Heart left ventricle (tissue), 16 donors: Measurements from ENCODE around the gene PCNT. TPM values are rescaled to one million over a fixed set of nuclear protein-coding genes. Genes with fewer than 3 reads are reported as not detected.
"Not testable (repeated sequence)": the region's sequence is repeated elsewhere in the genome, so short reads cannot be mapped to it uniquely, and the experiment has no call there.

Source experiments
- ATAC-seq, 4 donors: fragments of 200-7000 bp; cut with Tn5 transposase; one replicate each; pipeline ENCODE4 v1.9.1; 2020 to 2022; ENCODE audit warnings: moderate library complexity in 4 of 4, mild to moderate bottlenecking in 3 of 4, moderate number of reproducible peaks in 1 of 4
- DNase-seq, 5 donors: peaks; one replicate each; pipeline ENCODE4 v3.0.0-alpha.2; 2020
- H3K27ac ChIP-seq, 12 donors: fragments of 200-600 bp; sonication (generic) in 4 of 12; one replicate each; pipeline versions ENCODE4 v1.5.0 to v1.8.0; 2016 to 2022; ENCODE audit warnings: mild to moderate bottlenecking in 2 of 12
- H3K27me3 ChIP-seq, 9 donors: fragments of 200-600 bp; sonication (generic) in 2 of 9; one replicate each; pipeline versions ENCODE4 v1.5.1 to v1.8.0; 2016 to 2022; ENCODE audit warnings: mild to moderate bottlenecking in 3 of 9
- H3K36me3 ChIP-seq, 9 donors: fragments of 200-600 bp; sonication (generic) in 2 of 9; one replicate each; pipeline versions ENCODE4 v1.5.0 to v1.8.0; 2018 to 2022; ENCODE audit warnings: mild to moderate bottlenecking in 2 of 9
- H3K4me1 ChIP-seq, 12 donors: fragments of 200-600 bp; sonication (generic) in 4 of 12; one replicate each; pipeline versions ENCODE4 v1.5.0 to v1.8.0; 2016 to 2022; ENCODE audit warnings: mild to moderate bottlenecking in 3 of 12
- H3K4me3 ChIP-seq, 12 donors: fragments of 200-600 bp; sonication (generic) in 4 of 12; one replicate each; pipeline versions ENCODE4 v1.5.0 to v1.8.0; 2017 to 2022; ENCODE audit warnings: mild to moderate bottlenecking in 9 of 12, moderate library complexity in 4 of 12
- H3K9me3 ChIP-seq, 12 donors: fragments of 200-600 bp; sonication (generic) in 4 of 12; one replicate each; pipeline versions ENCODE4 v1.5.0 to v1.8.0; 2016 to 2022; ENCODE audit warnings: mild to moderate bottlenecking in 1 of 12
- CTCF ChIP-seq, 12 donors: fragments of 200-600 bp; sonication (generic) in 4 of 12; IDR thresholded peaks; one replicate each; pipeline versions ENCODE4 v1.5.0 to v1.8.0; 2018 to 2022; ENCODE audit warnings: antibody characterized with exemption in 12 of 12, mild to moderate bottlenecking in 5 of 12
- POLR2A ChIP-seq, 2 donors: fragments of 450-650 bp; IDR thresholded peaks; one replicate each; pipeline ENCODE4 v1.6.1; 2017; ENCODE audit warnings: antibody characterized with exemption in 2 of 2, mild to moderate bottlenecking in 2 of 2, moderate library complexity in 2 of 2
- WGBS, 4 donors: extraction: QIAGEN DNeasy Blood & Tissue Kit in 2 of 4; methylation state at CpG; one replicate each; pipeline versions ENCODE4 v1.1.5 to v1.1.7; 2013 to 2018; 5-methylcytosine and 5-hydroxymethylcytosine counted together
- intact Hi-C, 10 donors: fragments of 100-400 bp; cut with DNase I; formaldehyde crosslinking; loops; one replicate each; pipeline versions ENCODE4 v1.11.1 to v1.14.2; 2022
- polyA plus RNA-seq, 2 donors: library from polyadenylated mRNA; stranded (reverse); fragments of 200-250 nt; gene quantifications; one replicate each; pipeline ENCODE4 v1.2.3, GENCODE V29; 2013
- total RNA-seq, 9 donors: library from RNA; depleted of rRNA in 2 of 9; stranded (reverse); fragments of >200 nt in 2 of 9; fragmentation: NEBNext Ultra II Directional in 3 of 9; extraction: Animal tissue kit (Norgen Biotek cat#: 25700) in 3 of 9; gene quantifications; one replicate each; pipeline versions ENCODE4 v1.1.0 to v1.2.4, GENCODE V29; 2016 to 2023
- donor health status: ischemic (EF 13 %, LVEDD 7.1; RV severe dilation, severe dysfunction).
- donor health status: healthy with polysubstance abuse.
- donor health status: DM: no; HTN: yes; CAD: no.
- donor health status: DM: no; HTN: no; CAD: no.
- donor health status: ischemic (EF 25% LVEDD 6.9; RV normal size, moderate dysfunction).
- donor health status: ischemic (EF 25% LVEDD 5.7; RV mildly dilated, moderate dysfunction).
- donor health status: healthy.
- donor health status: DM: yes; HTN: yes; CAD: no.
- donor health status: ischemic (EF 35%, LVEDD 5.7; RV mildly dilated, moderate dysfunction).
- donor health status: nonischemic (EF 11% LVEDD 7.7; RV severe dilation, severe dysfunction).
- donor health status: DM: yes; HTN: yes; CAD: no.
- donor health status: PGD.
- donor health status: ischemic (EF 29% LVEDD 5.4; RV normal size, mild dysfunction).
- donor health status: nonischemic (EF 23%, LVEDD 6.1; RV moderate dilation, normal function).

PCNT gene
- total and polyA plus RNA-seq, 11 donors, result 17.0 to 73.0 (median 36.7) TPM

- Histone ChIP-seq H3K36me3 (peaks cover 0 to 37% (median 14%) of the 10 kb centered on the region in 9 donors), H3K4me3 (no peak overlapping the region), H3K4me1 (peaks cover 0 to 16% (median 2%) of the 10 kb centered on the region in 12 donors), H3K27me3 (no peaks in the 10 kb centered on the region), H3K27ac (no peak overlapping the region), H3K9me3 (no peaks in the 10 kb centered on the region)
- DNase-seq, result peak in 1 of 5 donors; percentile 7
- no peak for ATAC-seq
- 96 to 99% (median 98%) methylated on average over 7 of the region's 7 CpGs for WGBS, 4 donors
- intact Hi-C loops, result no loop called here
- no peak for TF ChIP-seq POLR2A (IDR thresholded peaks at IDR 0.05)
- TF ChIP-seq CTCF (IDR thresholded peaks at IDR 0.05), result no peak
Observed at GRCh38 chr21:46372014-46372485, 48.1 kb downstream of the PCNT start.

- H3K27me3 ChIP-seq, H3K4me3 ChIP-seq, ATAC-seq, DNase-seq, intact Hi-C loops, H3K9me3 ChIP-seq: not testable (repeated sequence)
- H3K36me3 ChIP-seq, result peaks cover 0 to 36% (median 7%) of the 10 kb centered on the region in 9 donors
- WGBS, 4 donors, result 91 to 97% (median 93%) methylated on average over 10 of the region's 10 CpGs
- peak overlapping the region in 1 of 12 donors; percentile 28 for H3K27ac ChIP-seq
- peaks cover 0 to 16% (median 3%) of the 10 kb centered on the region in 12 donors for H3K4me1 ChIP-seq
Observed at GRCh38 chr21:46372947-46373346, 49.0 kb downstream of the PCNT start.

GRCh38 chr21:46374761-46375389 lies 50.9 kb downstream of the PCNT start:
- Histone ChIP-seq H3K36me3 (peaks cover 0 to 41% (median 0%) of the 10 kb centered on the region in 9 donors), H3K27ac (peak overlapping the region in 11 of 12 donors; percentile 37 to 83 (median 61)), H3K9me3 (no peaks in the 10 kb centered on the region), H3K27me3 (no peaks in the 10 kb centered on the region), H3K4me3 (peak overlapping the region in 2 of 12 donors; percentile 30), H3K4me1 (peaks cover 0 to 12% (median 1%) of the 10 kb centered on the region in 12 donors)
- intact Hi-C loops, result loop anchor here in 1 of 10 donors (5.0 kb wide), 1 partner anchor 52 kb away; no protein-coding TSS in a partner anchor
- no peak for TF ChIP-seq CTCF (IDR thresholded peaks at IDR 0.05)
- no peak for TF ChIP-seq POLR2A (IDR thresholded peaks at IDR 0.05)
- ATAC-seq (peak; percentile 79 to 93 (median 88)), DNase-seq (peak in 2 of 5 donors; percentile 33 to 79)
- WGBS, 4 donors, result 61 to 70% (median 68%) methylated on average over 21 of the region's 21 CpGs

- Histone ChIP-seq H3K4me1 (peaks cover 0 to 12% (median 1%) of the 10 kb centered on the region in 12 donors), H3K4me3 (peak overlapping the region in 2 of 12 donors; percentile 30), H3K27ac (peak overlapping the region in 10 of 12 donors; percentile 39 to 83 (median 54)), H3K27me3 (no peaks in the 10 kb centered on the region), H3K36me3 (peaks cover 0 to 41% (median 0%) of the 10 kb centered on the region in 9 donors), H3K9me3 (no peaks in the 10 kb centered on the region)
- DNase-seq (peak in 1 of 5 donors; percentile 82), ATAC-seq (peak; percentile 43 to 72 (median 64))
- intact Hi-C loops, result loop anchor here in 1 of 10 donors (5.0 kb wide), 1 partner anchor 52 kb away; no protein-coding TSS in a partner anchor
- TF ChIP-seq POLR2A (IDR thresholded peaks at IDR 0.05), result no peak
- WGBS, 4 donors, result 62 to 92% (median 89%) methylated on average over 11 to 32 of the region's 32 CpGs
Observed at GRCh38 chr21:46375560-46376230, 51.7 kb downstream of the PCNT start.

- Histone ChIP-seq H3K4me1 (peaks cover 0 to 12% (median 1%) of the 10 kb centered on the region in 12 donors), H3K36me3 (peaks cover 0 to 41% (median 0%) of the 10 kb centered on the region in 9 donors), H3K27ac (peak overlapping the region in 9 of 12 donors; percentile 39 to 83 (median 53)), H3K4me3 (peak overlapping the region in 1 of 12 donors; percentile 30), H3K27me3 (no peaks in the 10 kb centered on the region), H3K9me3 (no peaks in the 10 kb centered on the region)
- intact Hi-C loops, result loop anchor here in 1 of 10 donors (5.0 kb wide), 1 partner anchor 51 kb away; no protein-coding TSS in a partner anchor
- peak in 1 of 4 donors; percentile 16 for ATAC-seq
- no peak for DNase-seq
- TF ChIP-seq POLR2A (IDR thresholded peaks at IDR 0.05), result no peak
- WGBS, 4 donors, result 84 to 93% (median 89%) methylated on average over 4 to 10 of the region's 10 CpGs
Observed at GRCh38 chr21:46376231-46376628, 52.3 kb downstream of the PCNT start.
